RPMI7951 (cell line): Measurements from ENCODE around the gene PPP1R16B. TPM values are rescaled to one million over a fixed set of nuclear protein-coding genes. Genes with fewer than 3 reads are reported as not detected.

Experiments used
- DNase-seq: peaks from one replicate; pipeline ENCODE4 v3.0.0-alpha.2; 2012; ENCODE audit warnings: low read depth
- total RNA-seq: library from RNA; depleted of rRNA; stranded (reverse); fragments of >200 nt; shearing (Covaris generic); gene quantifications from 2 replicates; pipeline ENCODE4 v1.2.3, GENCODE V29; 2014; rRNA removed

The PPP1R16B gene
- under 0.01 TPM in 2 replicates for total RNA-seq

- peak; percentile 15 for DNase-seq
These were observed at the start of gene PPP1R16B for GRCh38 chr20:38805502-38805957. TSS of gene PPP1R16B (plus strand) at chr20:38805697. CDS start at chr20:38835926, 30,229 bp downstream.

GRCh38 chr20:38757145-38757775, 48.2 kb upstream of the PPP1R16B start:
- DNase-seq: no peak

GRCh38 chr20:38759106-38759505, 46.4 kb upstream of the PPP1R16B start:
- DNase-seq: no peak

GRCh38 chr20:38760978-38761377, 44.5 kb upstream of the PPP1R16B start:
- no peak for DNase-seq

GRCh38 chr20:38762174-38762573, 43.3 kb upstream of the PPP1R16B start:
- no peak for DNase-seq

- DNase-seq: no peak
These were observed 41.9 kb upstream of the PPP1R16B start for GRCh38 chr20:38763616-38764015.

- DNase-seq: peak; percentile 90
These were observed 40.8 kb upstream of the PPP1R16B start for GRCh38 chr20:38764567-38765318.

- no peak for DNase-seq
These were observed 39.4 kb upstream of the PPP1R16B start for GRCh38 chr20:38766071-38766470.

- no peak for DNase-seq
These were observed 35.9 kb upstream of the PPP1R16B start for GRCh38 chr20:38769376-38770295.

- no peak for DNase-seq
These were observed 35.0 kb upstream of the PPP1R16B start for GRCh38 chr20:38770546-38770945.

GRCh38 chr20:38770970-38771369, 34.5 kb upstream of the PPP1R16B start:
- no peak for DNase-seq

GRCh38 chr20:38771621-38772020, 33.9 kb upstream of the PPP1R16B start:
- DNase-seq: no peak

- DNase-seq: no peak
These were observed 31.3 kb upstream of the PPP1R16B start for GRCh38 chr20:38774167-38774566.

- DNase-seq: no peak
These were observed 29.1 kb upstream of the PPP1R16B start for GRCh38 chr20:38776363-38776762.

- DNase-seq: no peak
These were observed 26.0 kb upstream of the PPP1R16B start for GRCh38 chr20:38779247-38780097.

GRCh38 chr20:38782275-38782674, 23.2 kb upstream of the PPP1R16B start:
- DNase-seq: no peak

- DNase-seq: no peak
These were observed 17.6 kb upstream of the PPP1R16B start for GRCh38 chr20:38787870-38788269.

- DNase-seq: peak; percentile 68
These were observed 15.8 kb upstream of the PPP1R16B start for GRCh38 chr20:38789503-38790199.

GRCh38 chr20:38790200-38791053, 15.1 kb upstream of the PPP1R16B start:
- peak; percentile 41 for DNase-seq

GRCh38 chr20:38791291-38791690, 14.2 kb upstream of the PPP1R16B start:
- no peak for DNase-seq
